PC-9 (cell line): ENCODE data around the gene MMP20. TPM values are rescaled to one million over a fixed set of nuclear protein-coding genes. Genes with fewer than 3 reads are reported as not detected.

Experiments
- BruUV-seq: library from RNA; stranded (reverse); fragments of 400-500 nt; replicated peaks from 2 replicates; lab custom pipeline; 2021; lab: Mats Ljungman, UMichigan
- CTCF ChIA-PET: fragments of 300-600 bp; sonication (Branson Sonifier 250); formaldehyde crosslinking; loops from one replicate; lab custom pipeline; 2022; ENCODE audit warnings: antibody characterized with exemption; lab: Charles Lee
- POLR2A ChIA-PET: fragments of 300-600 bp; sonication (Branson Sonifier 250); formaldehyde crosslinking; loops from one replicate; lab custom pipeline; 2022; ENCODE audit warnings: antibody characterized with exemption; ENCODE audit not compliant: unreplicated experiment; lab: Charles Lee
- DNase-seq, 2 experiments: peaks; one replicate each; pipeline versions ENCODE4 v3.0.0 to v3.0.0-alpha.2; 2015 to 2022; ENCODE audit warnings: mixed read lengths in 1 of 2
- H2AFZ ChIP-seq: fragments of 200-600 bp; sonication (generic); 2 replicates; pipeline ENCODE4 v1.8.1; 2017; ENCODE audit warnings: antibody characterized with exemption
- H3F3A ChIP-seq: fragments of 200-600 bp; sonication (generic); 2 replicates; pipeline ENCODE4 v1.8.1; 2017; ENCODE audit warnings: antibody characterized with exemption, mild to moderate bottlenecking, low read depth; ENCODE audit not compliant: insufficient read depth
- H3K27ac ChIP-seq: fragments of 200-600 bp; sonication (generic); 2 replicates; pipeline ENCODE4 v1.6.1; 2016; ENCODE audit warnings: mixed run types
- H3K27me3 ChIP-seq: fragments of 200-600 bp; sonication (generic); 2 replicates; pipeline ENCODE4 v1.6.1; 2016; ENCODE audit warnings: low read depth, mixed run types; ENCODE audit not compliant: insufficient read depth
- H3K36me3 ChIP-seq: fragments of 200-600 bp; sonication (generic); 2 replicates; pipeline ENCODE4 v1.6.1; 2016; ENCODE audit warnings: low read depth, mixed run types
- H3K4me1 ChIP-seq: fragments of 200-600 bp; sonication (generic); replicated peaks from 2 replicates; pipeline ENCODE4 v1.6.1; 2016; ENCODE audit warnings: mixed run types; ENCODE audit not compliant: insufficient read depth
- H3K4me2 ChIP-seq: fragments of 200-600 bp; sonication (generic); 2 replicates; pipeline ENCODE4 v1.6.1; 2017; ENCODE audit warnings: mixed run types
- H3K4me3 ChIP-seq: fragments of 200-600 bp; sonication (generic); 2 replicates; pipeline ENCODE4 v1.6.1; 2016; ENCODE audit warnings: mixed run types
- H3K79me2 ChIP-seq: fragments of 200-600 bp; sonication (generic); 2 replicates; pipeline ENCODE4 v1.6.1; 2017; ENCODE audit warnings: low read depth, mixed run types
- H3K9me2 ChIP-seq: fragments of 200-600 bp; sonication (generic); 2 replicates; pipeline ENCODE4 v1.8.1; 2017; ENCODE audit warnings: mild to moderate bottlenecking; ENCODE audit not compliant: insufficient read depth
- H3K9me3 ChIP-seq: fragments of 200-600 bp; sonication (generic); 2 replicates; pipeline ENCODE4 v1.8.1; 2016; ENCODE audit warnings: low read depth; ENCODE audit not compliant: insufficient read depth
- H4K20me1 ChIP-seq: fragments of 200-600 bp; sonication (generic); 2 replicates; pipeline ENCODE4 v1.8.1; 2017; ENCODE audit not compliant: insufficient read depth
- EZH2 ChIP-seq: fragments of 200-600 bp; sonication (generic); IDR thresholded peaks from 2 replicates; pipeline ENCODE4 v1.8.0; 2017; ENCODE audit warnings: antibody characterized with exemption, low read depth
- intact Hi-C: fragments of 100-400 bp; cut with micrococcal nuclease; formaldehyde crosslinking; loops from one replicate; pipeline ENCODE4 v1.10.0; 2022; ENCODE audit not compliant: unreplicated experiment
- total RNA-seq: library from RNA; stranded (reverse); gene quantifications from 2 replicates; pipeline ENCODE4 v1.2.3, GENCODE V29; 2021
- TF ChIP-seq, protein P1 (sequence below): fragments of 200-600 bp; sonication (generic); conservative IDR thresholded peaks from 2 replicates; pipeline ENCODE4 v1.6.1; 2017; ENCODE audit warnings: mixed run types, antibody characterized with exemption, mild to moderate bottlenecking, moderate library complexity

The MMP20 gene
- total RNA-seq, 1 experiment from 2014 or later = not detected

- POLR2A ChIA-PET = no interaction called here
These were observed 2.9 kb downstream of the MMP20 start for GRCh38 chr11:102622258-102622657.

DNA sequence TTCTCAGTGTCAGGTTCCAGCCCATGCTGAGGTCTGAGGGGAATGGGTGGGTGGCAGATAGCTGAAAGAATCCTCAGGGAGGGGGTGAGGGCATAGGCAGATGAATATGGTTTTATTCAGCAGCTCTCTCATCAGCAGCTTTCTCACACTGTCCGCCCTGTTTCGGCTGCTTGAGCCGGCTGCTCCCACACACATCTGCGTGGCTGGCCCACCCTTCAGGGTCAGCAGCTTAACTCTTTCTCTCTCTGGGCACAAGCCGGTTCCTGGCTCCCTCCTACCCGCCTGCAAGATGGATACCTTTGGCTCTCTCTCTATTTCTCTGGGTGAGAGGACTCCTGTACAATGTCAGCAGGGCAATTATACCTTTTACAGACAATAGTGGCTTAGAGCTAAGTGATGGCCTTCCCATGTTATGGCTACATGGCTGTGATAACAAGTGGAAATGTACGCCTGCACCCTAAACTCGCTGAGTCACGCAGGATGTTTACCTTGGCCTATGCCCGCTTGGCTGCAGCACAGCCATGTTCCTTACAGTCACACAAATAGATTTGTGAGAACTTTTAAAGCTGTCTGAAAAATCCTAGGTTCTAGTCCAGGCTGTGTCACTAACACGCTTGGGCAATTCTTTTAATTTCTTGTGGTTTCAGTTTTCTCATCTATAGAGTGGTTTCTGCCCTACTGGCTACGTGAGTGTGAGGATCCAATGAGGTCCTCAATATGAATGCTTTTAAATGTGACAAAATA, 4.1 kb downstream of the MMP20 start:
- ChIA-PET CTCF (no interaction called here), POLR2A (no interaction called here)
- Histone ChIP-seq H2AFZ (no peak overlapping the region), H3K4me2 (no peak overlapping the region), H4K20me1 (no peaks in the 10 kb centered on the region), H3K9me3 (no peaks in the 10 kb centered on the region), H3F3A (no peaks in the 10 kb centered on the region), H3K4me3 (no peak overlapping the region), H3K27me3 (no peaks in the 10 kb centered on the region), H3K9me2 (no peaks in the 10 kb centered on the region), H3K79me2 (no peaks in the 10 kb centered on the region), H3K27ac (no peak overlapping the region), H3K4me1 (no peaks in the 10 kb centered on the region), H3K36me3 (no peaks in the 10 kb centered on the region)
- BruUV-seq = no TSS peak
- intact Hi-C loops = no loop called here
- TF ChIP-seq, protein P1, sequence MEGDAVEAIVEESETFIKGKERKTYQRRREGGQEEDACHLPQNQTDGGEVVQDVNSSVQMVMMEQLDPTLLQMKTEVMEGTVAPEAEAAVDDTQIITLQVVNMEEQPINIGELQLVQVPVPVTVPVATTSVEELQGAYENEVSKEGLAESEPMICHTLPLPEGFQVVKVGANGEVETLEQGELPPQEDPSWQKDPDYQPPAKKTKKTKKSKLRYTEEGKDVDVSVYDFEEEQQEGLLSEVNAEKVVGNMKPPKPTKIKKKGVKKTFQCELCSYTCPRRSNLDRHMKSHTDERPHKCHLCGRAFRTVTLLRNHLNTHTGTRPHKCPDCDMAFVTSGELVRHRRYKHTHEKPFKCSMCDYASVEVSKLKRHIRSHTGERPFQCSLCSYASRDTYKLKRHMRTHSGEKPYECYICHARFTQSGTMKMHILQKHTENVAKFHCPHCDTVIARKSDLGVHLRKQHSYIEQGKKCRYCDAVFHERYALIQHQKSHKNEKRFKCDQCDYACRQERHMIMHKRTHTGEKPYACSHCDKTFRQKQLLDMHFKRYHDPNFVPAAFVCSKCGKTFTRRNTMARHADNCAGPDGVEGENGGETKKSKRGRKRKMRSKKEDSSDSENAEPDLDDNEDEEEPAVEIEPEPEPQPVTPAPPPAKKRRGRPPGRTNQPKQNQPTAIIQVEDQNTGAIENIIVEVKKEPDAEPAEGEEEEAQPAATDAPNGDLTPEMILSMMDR = no peak
- no peak for TF ChIP-seq EZH2
- no peak for DNase-seq

More at GRCh38 chr11:102622258-102622657, 2.9 kb downstream of the MMP20 start:
- BruUV-seq = no TSS peak
- Histone ChIP-seq H3K9me3 (no peaks in the 10 kb centered on the region), H3K4me1 (no peaks in the 10 kb centered on the region), H3K27me3 (no peaks in the 10 kb centered on the region), H3K27ac (no peak overlapping the region), H4K20me1 (no peaks in the 10 kb centered on the region), H3K4me2 (no peak overlapping the region), H3F3A (no peaks in the 10 kb centered on the region), H3K79me2 (no peaks in the 10 kb centered on the region), H3K9me2 (no peaks in the 10 kb centered on the region), H2AFZ (no peak overlapping the region; the same call in 1 of the 2 replicates), H3K4me3 (no peak overlapping the region), H3K36me3 (no peaks in the 10 kb centered on the region)
- CTCF ChIA-PET = interaction anchor here (0.6 kb wide), 1 partner anchor 9 kb away, joined by 3 read pairs; no protein-coding TSS in a partner anchor
- TF ChIP-seq, protein P1 = no peak
- TF ChIP-seq EZH2 = no peak
- no peak for DNase-seq
- intact Hi-C loops = no loop called here

- no peak for DNase-seq
- TF ChIP-seq EZH2 = no peak
- TF ChIP-seq, protein P1 = no peak
- Histone ChIP-seq H3K9me3 (no peaks in the 10 kb centered on the region), H3K27me3 (no peaks in the 10 kb centered on the region), H2AFZ (0 out of 2 replicates have a peak overlapping the region, but pooled peaks have one; percentile 22), H3K4me1 (no peaks in the 10 kb centered on the region), H3F3A (no peaks in the 10 kb centered on the region), H3K36me3 (no peaks in the 10 kb centered on the region), H3K9me2 (no peaks in the 10 kb centered on the region), H3K79me2 (no peaks in the 10 kb centered on the region), H4K20me1 (no peaks in the 10 kb centered on the region), H3K4me3 (no peak overlapping the region), H3K27ac (no peak overlapping the region), H3K4me2 (no peak overlapping the region)
- BruUV-seq = no TSS peak
- POLR2A ChIA-PET = no interaction called here
- CTCF ChIA-PET = no interaction called here
- intact Hi-C loops = no loop called here
These were observed 5.0 kb downstream of the MMP20 start for GRCh38 chr11:102620179-102620578.
